ENCODE data around the gene STAMBP.

DNA sequence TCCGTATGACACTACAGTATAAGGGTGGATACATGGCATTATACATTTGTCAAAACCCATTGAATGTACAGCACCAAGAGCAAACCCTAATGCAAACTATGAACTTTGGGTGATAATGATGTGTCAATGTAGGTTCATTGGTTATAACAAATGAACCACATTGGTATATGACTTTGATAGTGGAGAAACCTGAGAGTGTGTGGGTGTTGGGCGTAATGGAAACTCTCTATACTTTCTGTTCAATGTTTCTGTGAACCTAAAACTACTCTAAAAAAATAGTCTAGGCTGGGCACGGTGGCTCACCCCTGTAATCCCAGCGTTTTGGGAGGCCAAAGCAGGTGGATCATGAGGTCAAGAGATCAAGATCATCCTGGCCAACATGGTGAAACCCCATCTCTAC, 57.6 kb downstream of the STAMBP start:
- no peak for TF ChIP-seq CTCF (optimal IDR thresholded peaks at IDR 0.05 in 1 of 3, IDR thresholded peaks at IDR 0.05 in 1 of 3, conservative IDR thresholded peaks at IDR 0.05 in 1 of 3; ENCODE audit: extremely low read depth in 1 of 3, insufficient read depth in 2 of 3, low read length in 3 of 3)
- TF ChIP-seq EZH2 (IDR thresholded peaks at IDR 0.05; ENCODE audit: low read length): no peak
